Endothelial cell (in vitro differentiated cells): ENCODE measurements around the gene ZFC3H1. TPM values are rescaled to one million over a fixed set of nuclear protein-coding genes. Genes with fewer than 3 reads are reported as not detected.

Experiments
- DNase-seq: peaks from one replicate; pipeline ENCODE4 v3.0.0; 2021; ENCODE audit warnings: low spot score
- H3K27ac Mint-ChIP-seq: one replicate; pipeline ENCODE4 v1.8.0; 2021; ENCODE audit warnings: mixed read lengths, inconsistent platforms; ENCODE audit not compliant: unreplicated experiment
- H3K27me3 Mint-ChIP-seq: one replicate; pipeline ENCODE4 v1.8.0; 2021; ENCODE audit warnings: mild to moderate bottlenecking, moderate library complexity, mixed read lengths, inconsistent platforms; ENCODE audit not compliant: unreplicated experiment
- H3K36me3 Mint-ChIP-seq: one replicate; pipeline ENCODE4 v1.8.0; 2021; ENCODE audit warnings: mild to moderate bottlenecking, low read depth, mixed read lengths, inconsistent platforms; ENCODE audit not compliant: unreplicated experiment
- H3K4me1 Mint-ChIP-seq: one replicate; pipeline ENCODE4 v1.8.0; 2021; ENCODE audit warnings: mild to moderate bottlenecking, mixed read lengths, inconsistent platforms; ENCODE audit not compliant: unreplicated experiment
- H3K4me3 Mint-ChIP-seq: one replicate; pipeline ENCODE4 v1.8.0; 2021; ENCODE audit warnings: mild to moderate bottlenecking, mixed read lengths, inconsistent platforms; ENCODE audit not compliant: unreplicated experiment
- H3K9me3 Mint-ChIP-seq: one replicate; pipeline ENCODE4 v1.8.0; 2021; ENCODE audit warnings: mixed read lengths, inconsistent platforms; ENCODE audit not compliant: unreplicated experiment
- CTCF ChIP-seq: fragments of 200-600 bp; sonication (generic); IDR thresholded peaks from one replicate; pipeline ENCODE4 v1.5.0; 2021; ENCODE audit warnings: antibody characterized with exemption; ENCODE audit not compliant: unreplicated experiment
- total RNA-seq: library from RNA; stranded (reverse); fragmentation: NEBNext Ultra II Directional; extraction: Animal tissue kit (Norgen Biotek cat#: 25700); gene quantifications from one replicate; pipeline ENCODE4 v1.2.1, GENCODE V29; 2021; ENCODE audit not compliant: unreplicated experiment

The ZFC3H1 gene
- total RNA-seq, 1 donor from 2014 or later: 42.8 TPM

- Mint-ChIP-seq H3K27ac (no peak overlapping the region), H3K4me1 (no peaks in the 10 kb centered on the region), H3K36me3 (peaks cover 33% of the 10 kb centered on the region), H3K4me3 (no peak overlapping the region), H3K27me3 (peaks cover 1% of the 10 kb centered on the region), H3K9me3 (no peaks in the 10 kb centered on the region)
- no peak for DNase-seq
- no peak for TF ChIP-seq CTCF
These were observed 22.3 kb downstream of the ZFC3H1 start for GRCh38 chr12:71641390-71641789.

DNA sequence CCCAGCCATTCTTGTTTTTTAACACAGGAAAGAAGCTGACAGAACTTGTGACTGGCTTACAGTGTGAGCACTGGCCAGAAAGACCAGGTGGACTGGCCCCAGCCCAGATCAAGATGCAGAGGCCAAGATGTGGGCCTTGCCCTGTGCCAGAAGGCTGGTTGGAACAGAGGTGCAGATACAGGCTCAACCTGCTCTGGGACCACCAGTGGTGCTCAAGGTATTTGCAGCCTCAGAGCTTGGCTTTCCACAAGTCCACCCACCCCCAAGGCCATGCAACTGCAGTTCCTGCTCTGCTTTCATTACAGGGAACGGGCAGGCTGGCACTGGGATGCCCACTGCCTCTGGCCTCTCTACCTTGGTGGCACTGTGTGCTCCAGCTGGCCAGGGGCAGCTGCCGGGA is 23.3 kb downstream of the ZFC3H1 start:
- TF ChIP-seq CTCF: no peak
- Mint-ChIP-seq H3K27ac (no peak overlapping the region), H3K27me3 (peaks cover 1% of the 10 kb centered on the region), H3K4me3 (no peak overlapping the region), H3K9me3 (no peaks in the 10 kb centered on the region), H3K36me3 (peaks cover 32% of the 10 kb centered on the region), H3K4me1 (no peaks in the 10 kb centered on the region)
- DNase-seq: no peak

- no peaks in the 10 kb centered on the region for H3K9me3 Mint-ChIP-seq
- H3K27ac Mint-ChIP-seq: peak overlapping the region; percentile 30
- H3K36me3 Mint-ChIP-seq: peaks cover 30% of the 10 kb centered on the region
- peak; percentile 13 for DNase-seq
- TF ChIP-seq CTCF: no peak
- no peaks in the 10 kb centered on the region for H3K4me1 Mint-ChIP-seq
- no peak overlapping the region for H3K4me3 Mint-ChIP-seq
- H3K27me3 Mint-ChIP-seq: peaks cover 1% of the 10 kb centered on the region
These were observed 24.3 kb downstream of the ZFC3H1 start for GRCh38 chr12:71639341-71639760.

DNA sequence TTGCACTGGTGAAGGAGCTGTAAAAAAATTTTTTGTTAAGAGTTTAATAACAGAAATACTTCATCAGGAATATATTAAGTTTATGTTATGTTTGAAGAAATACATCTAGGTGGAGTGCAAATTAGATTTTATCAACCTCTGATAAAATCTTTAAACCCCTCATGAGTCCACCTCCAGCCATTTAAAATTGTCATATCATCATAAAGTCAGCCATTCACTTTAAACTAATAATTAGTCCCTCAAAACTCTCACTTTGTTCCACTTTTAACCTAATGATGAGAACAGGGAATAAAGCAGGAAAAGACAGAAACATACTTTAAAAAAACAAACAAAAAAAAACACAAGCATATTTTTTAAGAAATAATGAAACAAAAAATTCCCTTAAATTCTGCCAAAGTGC is 25.1 kb downstream of the ZFC3H1 start:
- no peak for TF ChIP-seq CTCF
- Mint-ChIP-seq H3K9me3 (no peaks in the 10 kb centered on the region), H3K27ac (no peak overlapping the region), H3K27me3 (peaks cover 1% of the 10 kb centered on the region), H3K36me3 (peaks cover 30% of the 10 kb centered on the region), H3K4me1 (no peaks in the 10 kb centered on the region), H3K4me3 (no peak overlapping the region)
- DNase-seq: no peak

GRCh38 chr12:71636704-71637115 is 26.9 kb downstream of the ZFC3H1 start:
- H3K36me3 Mint-ChIP-seq: peaks cover 26% of the 10 kb centered on the region
- H3K27me3 Mint-ChIP-seq: peaks cover 1% of the 10 kb centered on the region
- DNase-seq: peak; percentile 22

More at GRCh38 chr12:71636704-71637115, 26.9 kb downstream of the ZFC3H1 start:
- Mint-ChIP-seq H3K27ac (peak overlapping the region; percentile 83), H3K9me3 (no peaks in the 10 kb centered on the region), H3K4me3 (no peak overlapping the region), H3K4me1 (no peaks in the 10 kb centered on the region)
- TF ChIP-seq CTCF: peak; percentile 82
